Adrenal gland (tissue), 5 donors: ENCODE data around the gene LRRTM4.

Experiments
- CTCF ChIP-seq, 6 experiments: fragments of 450-650 bp in 4 of 6; fragments of 200-600 bp in 2 of 6; sonication (generic) in 1 of 6; IDR thresholded peaks; 1 replicate in 5 of 6; 2 replicates in 1 of 6; pipeline versions ENCODE4 v1.5.1 to v1.8.0; 2016 to 2021; ENCODE audit warnings: antibody characterized with exemption in 6 of 6, mild to moderate bottlenecking in 2 of 6, moderate library complexity in 1 of 6
- POLR2A ChIP-seq, 2 donors: fragments of 450-650 bp; IDR thresholded peaks; one replicate each; pipeline ENCODE4 v1.6.1; 2017; ENCODE audit warnings: antibody characterized with exemption in 2 of 2, mild to moderate bottlenecking in 2 of 2, moderate library complexity in 1 of 2
- donor health status: DM: no; HTN: no; CAD: no.

- TF ChIP-seq CTCF (IDR thresholded peaks at IDR 0.05), result no peak
- no peak for TF ChIP-seq POLR2A (IDR thresholded peaks at IDR 0.05)
Measured at GRCh38 chr2:77336013-77336412, 186.2 kb downstream of the LRRTM4 start.
